ENCODE measurements around the gene PHYKPL.

GRCh38 chr5:178269499-178269898 lies 36.9 kb upstream of the PHYKPL start:
- TF ChIP-seq CTCF (IDR thresholded peaks at IDR 0.05) (no peak), EZH2 (IDR thresholded peaks at IDR 0.05; ENCODE audit: borderline replicate concordance, insufficient read depth, low read depth, low read length, poor library complexity, severe bottlenecking) (no peak)

All from B cell (primary cell).